ENCODE measurements around the gene PCDHA1. TPM values are rescaled to one million over a fixed set of nuclear protein-coding genes. Genes with fewer than 3 reads are reported as not detected.

The PCDHA1 gene
- polyA plus RNA-seq, 1 donor (not counting 4 experiments of a cell fraction or from before 2014, with no cell fraction given), result 0.03 TPM

- Histone ChIP-seq H3K4me1 (ENCODE audit: control insufficient read depth, extremely low read depth, insufficient read depth, low read length) (no peaks in the 10 kb centered on the region), H3K9me3 (ENCODE audit: control insufficient read depth, low read depth, low read length) (peaks cover 24% of the 10 kb centered on the region), H3K9ac (ENCODE audit: control insufficient read depth, extremely low read depth, insufficient read depth, low read length) (no peak overlapping the region), H4K20me1 (ENCODE audit: control insufficient read depth, extremely low read depth, insufficient read depth, low read length) (no peaks in the 10 kb centered on the region), H2AFZ (ENCODE audit: control insufficient read depth, low read length) (no peak overlapping the region), H3K9me1 (ENCODE audit: control insufficient read depth, extremely low read depth, insufficient read depth, low read length) (no peaks in the 10 kb centered on the region), H3K27me3 (ENCODE audit: control insufficient read depth, extremely low read depth, insufficient read depth, low read length) (no peaks in the 10 kb centered on the region), H3K36me3 (ENCODE audit: control insufficient read depth in 2 of 2, extremely low read depth in 1 of 2, insufficient read depth in 2 of 2, low read length in 2 of 2) (no peaks in the 10 kb centered on the region), H3K79me2 (ENCODE audit: control insufficient read depth, insufficient read depth, low read length) (no peaks in the 10 kb centered on the region), H3K27ac (ENCODE audit: control insufficient read depth, insufficient read depth, low read length) (no peak overlapping the region), H3K4me2 (ENCODE audit: control insufficient read depth, extremely low read depth, insufficient read depth, low read depth, low read length) (no peak overlapping the region), H3K4me3 (ENCODE audit: control insufficient read depth in 2 of 3, extremely low read depth in 1 of 3, insufficient read depth in 2 of 3, low read depth in 1 of 3, low read length in 3 of 3) (no peak overlapping the region)
- DNase-seq (ENCODE audit: low read depth, low spot score) (no peak), FAIRE-seq (no peak)
- no peak for TF ChIP-seq CTCF (optimal IDR thresholded peaks at IDR 0.05 in 1 of 3, IDR thresholded peaks at IDR 0.05 in 1 of 3, conservative IDR thresholded peaks at IDR 0.05 in 1 of 3; ENCODE audit: extremely low read depth in 1 of 3, insufficient read depth in 2 of 3, low read length in 3 of 3)
- no peak for TF ChIP-seq EZH2 (IDR thresholded peaks at IDR 0.05; ENCODE audit: low read length)
- dilution Hi-C loops (cut with MboI; ENCODE audit: extremely low pct_ligation_motif_present, low sequenced_read_pairs), result no loop called here
These were observed 5.1 kb downstream of the PCDHA1 start for GRCh38 chr5:140791089-140791488.

GRCh38 chr5:140794595-140795258 is 8.8 kb downstream of the PCDHA1 start, which contains the start of gene PCDHA2:
Gene PCDHA2, plus strand, starts transcription at chr5:140794852.
- no peak for TF ChIP-seq CTCF (optimal IDR thresholded peaks at IDR 0.05 in 1 of 3, IDR thresholded peaks at IDR 0.05 in 1 of 3, conservative IDR thresholded peaks at IDR 0.05 in 1 of 3; ENCODE audit: extremely low read depth in 1 of 3, insufficient read depth in 2 of 3, low read length in 3 of 3)
- TF ChIP-seq EZH2 (IDR thresholded peaks at IDR 0.05; ENCODE audit: low read length), result no peak
- H3K4me1 ChIP-seq (ENCODE audit: control insufficient read depth, extremely low read depth, insufficient read depth, low read length), result no peaks in the 10 kb centered on the region
- DNase-seq (ENCODE audit: low read depth, low spot score), result no peak
- no peaks in the 10 kb centered on the region for H3K9me1 ChIP-seq (ENCODE audit: control insufficient read depth, extremely low read depth, insufficient read depth, low read length)
- H4K20me1 ChIP-seq (ENCODE audit: control insufficient read depth, extremely low read depth, insufficient read depth, low read length), result no peaks in the 10 kb centered on the region
- no peak within 1 kb of the TSS for H3K27ac ChIP-seq (ENCODE audit: control insufficient read depth, insufficient read depth, low read length)
- peaks cover 12% of the 10 kb centered on the region for H3K9me3 ChIP-seq (ENCODE audit: control insufficient read depth, low read depth, low read length)
- FAIRE-seq, result no peak
- H3K4me3 ChIP-seq (ENCODE audit: control insufficient read depth in 2 of 3, extremely low read depth in 1 of 3, insufficient read depth in 2 of 3, low read depth in 1 of 3, low read length in 3 of 3), result no peak within 1 kb of the TSS
- H3K79me2 ChIP-seq (ENCODE audit: control insufficient read depth, insufficient read depth, low read length), result no peaks in the 10 kb centered on the region
- H3K36me3 ChIP-seq (ENCODE audit: control insufficient read depth in 2 of 2, extremely low read depth in 1 of 2, insufficient read depth in 2 of 2, low read length in 2 of 2), result no peaks in the 10 kb centered on the region
- dilution Hi-C loops (cut with MboI; ENCODE audit: extremely low pct_ligation_motif_present, low sequenced_read_pairs), result no loop called here
- no peaks in the 10 kb centered on the region for H3K27me3 ChIP-seq (ENCODE audit: control insufficient read depth, extremely low read depth, insufficient read depth, low read length)
- no peak within 1 kb of the TSS for H3K4me2 ChIP-seq (ENCODE audit: control insufficient read depth, extremely low read depth, insufficient read depth, low read depth, low read length)
- H3K9ac ChIP-seq (ENCODE audit: control insufficient read depth, extremely low read depth, insufficient read depth, low read length), result no peak within 1 kb of the TSS
- no peak within 1 kb of the TSS for H2AFZ ChIP-seq (ENCODE audit: control insufficient read depth, low read length)
